Neural crest cell (in vitro differentiated cells): ENCODE data around the gene KLHDC9. TPM values are rescaled to one million over a fixed set of nuclear protein-coding genes. Genes with fewer than 3 reads are reported as not detected.
"Not testable (repeated sequence)": the region's sequence is repeated elsewhere in the genome, so short reads cannot be mapped to it uniquely, and the experiment has no call there.

ENCODE experiments used
- DNase-seq: peaks from one replicate; pipeline ENCODE4 v3.0.0; 2021; ENCODE audit warnings: low read depth, mixed read lengths, low spot score
- H3K27ac Mint-ChIP-seq: one replicate; pipeline ENCODE4 v1.8.0; 2021; ENCODE audit warnings: mild to moderate bottlenecking, mixed read lengths; ENCODE audit not compliant: unreplicated experiment
- H3K27me3 Mint-ChIP-seq: 2 replicates; pipeline ENCODE4 v1.8.0; 2021; ENCODE audit warnings: low read depth, mild to moderate bottlenecking, mixed read lengths
- H3K36me3 Mint-ChIP-seq: 2 replicates; pipeline ENCODE4 v1.8.0; 2021; ENCODE audit warnings: low read depth, mild to moderate bottlenecking, mixed read lengths
- H3K4me1 Mint-ChIP-seq: 2 replicates; pipeline ENCODE4 v1.8.0; 2021; ENCODE audit warnings: mixed read lengths
- H3K4me3 Mint-ChIP-seq: one replicate; pipeline ENCODE4 v1.8.0; 2021; ENCODE audit warnings: mild to moderate bottlenecking, mixed read lengths
- H3K9me3 Mint-ChIP-seq: 2 replicates; pipeline ENCODE4 v1.8.0; 2021; ENCODE audit warnings: mixed read lengths
- CTCF ChIP-seq: fragments of 200-600 bp; sonication (generic); conservative IDR thresholded peaks from 2 replicates; pipeline ENCODE4 v1.5.0; 2021; ENCODE audit warnings: antibody characterized with exemption, mild to moderate bottlenecking
- total RNA-seq: library from RNA; stranded (reverse); gene quantifications from 2 replicates; pipeline ENCODE4 v1.2.1, GENCODE V29; 2021

The KLHDC9 gene
- total RNA-seq, 1 donor from 2014 or later = 9.1 TPM

GRCh38 chr1:161054805-161055204 is 43.4 kb upstream of the KLHDC9 start:
- DNase-seq = no peak
- no peak overlapping the region for H3K4me3 Mint-ChIP-seq
- no peaks in the 10 kb centered on the region for H3K4me1 Mint-ChIP-seq

GRCh38 chr1:161059293-161059692 is 38.9 kb upstream of the KLHDC9 start:
- H3K4me1 Mint-ChIP-seq = no peaks in the 10 kb centered on the region
- no peaks in the 10 kb centered on the region for H3K9me3 Mint-ChIP-seq
- H3K4me3 Mint-ChIP-seq = no peak overlapping the region
- H3K27ac Mint-ChIP-seq = no peak overlapping the region
- H3K36me3 Mint-ChIP-seq = no peaks in the 10 kb centered on the region
- no peak for TF ChIP-seq CTCF
- DNase-seq = no peak
- peaks cover 20% of the 10 kb centered on the region for H3K27me3 Mint-ChIP-seq

More at GRCh38 chr1:161054805-161055204, 43.4 kb upstream of the KLHDC9 start:
- Mint-ChIP-seq H3K27me3 (peaks cover 5% of the 10 kb centered on the region), H3K9me3 (peaks cover 2% of the 10 kb centered on the region), H3K36me3 (no peaks in the 10 kb centered on the region), H3K27ac (no peak overlapping the region)
- peak; percentile 27 for TF ChIP-seq CTCF

GRCh38 chr1:161061419-161061818 is 36.7 kb upstream of the KLHDC9 start:
- Mint-ChIP-seq H3K27me3 (peaks cover 24% of the 10 kb centered on the region), H3K27ac (no peak overlapping the region), H3K4me3 (no peak overlapping the region), H3K4me1 (no peaks in the 10 kb centered on the region), H3K9me3 (no peaks in the 10 kb centered on the region), H3K36me3 (no peaks in the 10 kb centered on the region)
- no peak for DNase-seq
- TF ChIP-seq CTCF = no peak

GRCh38 chr1:161063936-161064335 is 34.2 kb upstream of the KLHDC9 start:
- H3K27ac Mint-ChIP-seq, H3K9me3 Mint-ChIP-seq, DNase-seq, H3K4me3 Mint-ChIP-seq, H3K36me3 Mint-ChIP-seq, H3K4me1 Mint-ChIP-seq: not testable (repeated sequence)
- H3K27me3 Mint-ChIP-seq = peaks cover 31% of the 10 kb centered on the region

- H3K36me3 Mint-ChIP-seq, H3K4me3 Mint-ChIP-seq, H3K27ac Mint-ChIP-seq, DNase-seq, H3K4me1 Mint-ChIP-seq, H3K9me3 Mint-ChIP-seq: not testable (repeated sequence)
- peaks cover 31% of the 10 kb centered on the region for H3K27me3 Mint-ChIP-seq
Measured at GRCh38 chr1:161065681-161066080, 32.5 kb upstream of the KLHDC9 start.

- no peak for TF ChIP-seq CTCF
- DNase-seq = no peak
- H3K27me3 Mint-ChIP-seq = peaks cover 31% of the 10 kb centered on the region
- no peaks in the 10 kb centered on the region for H3K4me1 Mint-ChIP-seq
- no peak overlapping the region for H3K4me3 Mint-ChIP-seq
- no peaks in the 10 kb centered on the region for H3K9me3 Mint-ChIP-seq
- H3K27ac Mint-ChIP-seq = no peak overlapping the region
- no peaks in the 10 kb centered on the region for H3K36me3 Mint-ChIP-seq
Measured at GRCh38 chr1:161066694-161067093, 31.5 kb upstream of the KLHDC9 start.
